CD4-positive, CD25-positive, alpha-beta regulatory T cell (primary cell): ENCODE results near the gene DLAT. TPM values are rescaled to one million over a fixed set of nuclear protein-coding genes. Genes with fewer than 3 reads are reported as not detected.
"Not testable (repeated sequence)": the region's sequence is repeated elsewhere in the genome, so short reads cannot be mapped to it uniquely, and the experiment has no call there.

ENCODE experiments used
- ATAC-seq, 2 donors: fragments of 150-1000 bp; cut with Tn5 transposase; one replicate each; pipeline ENCODE4 v1.10.0; 2021; ENCODE audit warnings: low read depth in 2 of 2, moderate number of reproducible peaks in 2 of 2, moderate library complexity in 1 of 2
- DNase-seq, 3 donors: peaks; one replicate each; pipeline versions ENCODE4 v3.0.0 to v3.0.0-alpha.2; 2012 to 2022; ENCODE audit warnings: mixed read lengths in 1 of 3
- H3K27ac ChIP-seq: one replicate; pipeline ENCODE4 v1.7.0; 2013; ENCODE audit warnings: mild to moderate bottlenecking, low read length; ENCODE audit not compliant: insufficient read depth, poor library complexity, severe bottlenecking
- H3K27me3 ChIP-seq: one replicate; pipeline ENCODE4 v1.7.0; 2013; ENCODE audit warnings: low read length; ENCODE audit not compliant: control insufficient read depth, insufficient read depth
- H3K36me3 ChIP-seq: one replicate; pipeline ENCODE4 v1.7.0; 2013; ENCODE audit warnings: mild to moderate bottlenecking, low read length, moderate library complexity; ENCODE audit not compliant: control insufficient read depth, insufficient read depth
- H3K4me1 ChIP-seq: 2 replicates; pipeline ENCODE4 v1.7.0; 2013; ENCODE audit warnings: mild to moderate bottlenecking, low read length; ENCODE audit not compliant: insufficient read depth, control insufficient read depth, poor library complexity, severe bottlenecking
- H3K4me3 ChIP-seq: one replicate; pipeline ENCODE4 v1.7.0; 2013; ENCODE audit warnings: low read depth, mild to moderate bottlenecking, low read length, moderate library complexity
- H3K9me3 ChIP-seq, 2 experiments: 1 replicate in 1 of 2; 2 replicates in 1 of 2; pipeline ENCODE4 v1.7.0; 2013; ENCODE audit warnings: low read length in 2 of 2, mild to moderate bottlenecking in 1 of 2, moderate library complexity in 1 of 2; ENCODE audit not compliant: control insufficient read depth in 2 of 2
- H3K27ac Mint-ChIP-seq, 3 donors: one replicate each; pipeline ENCODE4 v1.8.0; 2020 to 2022; ENCODE audit warnings: mild to moderate bottlenecking in 3 of 3, mixed read lengths in 3 of 3, moderate library complexity in 2 of 3
- H3K27me3 Mint-ChIP-seq: one replicate; pipeline ENCODE4 v1.8.0; 2022; ENCODE audit warnings: mild to moderate bottlenecking, mixed read lengths
- H3K36me3 Mint-ChIP-seq: one replicate; pipeline ENCODE4 v1.8.0; 2020; ENCODE audit warnings: mixed read lengths
- H3K4me1 Mint-ChIP-seq, 4 donors: one replicate each; pipeline ENCODE4 v1.8.0; 2020 to 2022; ENCODE audit warnings: mixed read lengths in 4 of 4, mild to moderate bottlenecking in 1 of 4
- H3K4me3 Mint-ChIP-seq, 4 donors: one replicate each; pipeline ENCODE4 v1.8.0; 2020 to 2022; ENCODE audit warnings: mild to moderate bottlenecking in 4 of 4, mixed read lengths in 4 of 4, moderate library complexity in 3 of 4
- H3K9me3 Mint-ChIP-seq, 7 donors: one replicate each; pipeline ENCODE4 v1.8.0; 2020 to 2022; ENCODE audit warnings: mixed read lengths in 7 of 7, mild to moderate bottlenecking in 3 of 7, moderate library complexity in 2 of 7
- polyA plus RNA-seq, 4 donors: library from polyadenylated mRNA; unstranded; fragments of 300-500 nt; fragmentation: Illumina TruSeq; gene quantifications; one replicate each; pipeline ENCODE4 v1.2.3, GENCODE V29; 2021
- total RNA-seq: library from RNA; stranded (reverse); gene quantifications from one replicate; pipeline ENCODE4 v1.2.3, GENCODE V29; 2022

Gene DLAT
- total and polyA plus RNA-seq, 5 donors from 2014 or later: 16.3 to 26.8 (median 23.0) TPM

- H3K9me3 Mint-ChIP-seq: no peaks in the 10 kb centered on the region
- H3K27ac Mint-ChIP-seq: no peak overlapping the region
- peaks cover 3 to 7% (median 5%) of the 10 kb centered on the region in 4 donors for H3K4me1 Mint-ChIP-seq
- Histone ChIP-seq H3K36me3 (no peaks in the 10 kb centered on the region), H3K27me3 (no peaks in the 10 kb centered on the region), H3K4me1 (peaks cover 4% of the 10 kb centered on the region), H3K9me3 (no peaks in the 10 kb centered on the region), H3K4me3 (no peak overlapping the region), H3K27ac (no peak overlapping the region)
- H3K27me3 Mint-ChIP-seq: no peaks in the 10 kb centered on the region
- H3K36me3 Mint-ChIP-seq: peaks cover 9% of the 10 kb centered on the region
- ATAC-seq (no peak), DNase-seq (no peak)
- H3K4me3 Mint-ChIP-seq: no peak overlapping the region
These were observed 29.1 kb upstream of the DLAT start for GRCh38 chr11:111996129-111996528.

DNA sequence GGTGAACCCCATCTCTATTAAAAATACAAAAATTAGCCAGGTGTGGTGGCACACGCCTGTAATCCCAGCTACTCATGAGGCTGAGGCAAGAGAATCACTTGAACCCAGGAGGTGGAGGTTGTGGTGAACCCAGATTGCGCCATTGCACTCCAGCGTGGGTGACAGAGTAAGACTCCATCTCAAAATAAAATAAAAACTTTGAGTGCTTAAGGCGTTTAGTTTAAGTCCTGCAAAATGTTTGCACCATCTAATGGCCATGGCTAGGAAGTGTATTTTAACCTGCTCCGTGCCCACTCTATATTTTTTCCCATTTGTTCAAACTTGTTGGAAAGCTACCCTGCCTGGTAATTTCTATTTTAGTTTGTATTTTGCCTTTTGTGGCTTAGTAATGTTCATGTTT, 28.5 kb upstream of the DLAT start:
- not testable (repeated sequence) for H3K36me3 ChIP-seq, ATAC-seq, H3K4me3 Mint-ChIP-seq, H3K27me3 ChIP-seq, H3K27ac Mint-ChIP-seq, H3K4me3 ChIP-seq, H3K9me3 ChIP-seq, H3K27ac ChIP-seq, H3K4me1 ChIP-seq, H3K27me3 Mint-ChIP-seq, H3K36me3 Mint-ChIP-seq, DNase-seq, H3K9me3 Mint-ChIP-seq, H3K4me1 Mint-ChIP-seq

GRCh38 chr11:111999111-111999510, 26.1 kb upstream of the DLAT start:
- no peak for DNase-seq
- ATAC-seq: no peak
- no peaks in the 10 kb centered on the region for H3K36me3 Mint-ChIP-seq

GRCh38 chr11:112000703-112001102, 24.5 kb upstream of the DLAT start:
- Histone ChIP-seq H3K4me1 (peaks cover 4% of the 10 kb centered on the region), H3K4me3 (no peak overlapping the region), H3K9me3 (no peaks in the 10 kb centered on the region), H3K27me3 (no peaks in the 10 kb centered on the region), H3K36me3 (no peaks in the 10 kb centered on the region), H3K27ac (no peak overlapping the region)
- peaks cover 3 to 7% (median 5%) of the 10 kb centered on the region in 4 donors for H3K4me1 Mint-ChIP-seq
- no peaks in the 10 kb centered on the region for H3K36me3 Mint-ChIP-seq
- H3K27me3 Mint-ChIP-seq: no peaks in the 10 kb centered on the region
- H3K9me3 Mint-ChIP-seq: no peaks in the 10 kb centered on the region
- no peak for ATAC-seq
- no peak for DNase-seq
- H3K27ac Mint-ChIP-seq: no peak overlapping the region
- no peak overlapping the region for H3K4me3 Mint-ChIP-seq

More at GRCh38 chr11:111999111-111999510, 26.1 kb upstream of the DLAT start:
- H3K27ac ChIP-seq: no peak overlapping the region
- Mint-ChIP-seq H3K27ac (no peak overlapping the region), H3K9me3 (no peaks in the 10 kb centered on the region), H3K27me3 (no peaks in the 10 kb centered on the region), H3K4me3 (no peak overlapping the region), H3K4me1 (peaks cover 3 to 7% (median 5%) of the 10 kb centered on the region in 4 donors)
- H3K36me3 ChIP-seq: no peaks in the 10 kb centered on the region
- H3K9me3 ChIP-seq: no peaks in the 10 kb centered on the region
- no peak overlapping the region for H3K4me3 ChIP-seq
- H3K4me1 ChIP-seq: peaks cover 4% of the 10 kb centered on the region
- H3K27me3 ChIP-seq: no peaks in the 10 kb centered on the region

- no peak for DNase-seq
- H3K27ac ChIP-seq: no peak overlapping the region
- H3K27ac Mint-ChIP-seq: no peak overlapping the region
- peaks cover 0 to 3% (median 0%) of the 10 kb centered on the region in 7 donors for H3K9me3 Mint-ChIP-seq
- H3K4me1 Mint-ChIP-seq: peaks cover 3 to 5% (median 4%) of the 10 kb centered on the region in 4 donors
- H3K4me3 Mint-ChIP-seq: no peak overlapping the region
- no peaks in the 10 kb centered on the region for H3K9me3 ChIP-seq
- no peak for ATAC-seq
- no peaks in the 10 kb centered on the region for H3K4me1 ChIP-seq
- H3K36me3 ChIP-seq: no peaks in the 10 kb centered on the region
- no peaks in the 10 kb centered on the region for H3K36me3 Mint-ChIP-seq
- no peaks in the 10 kb centered on the region for H3K27me3 ChIP-seq
- H3K4me3 ChIP-seq: no peak overlapping the region
- peaks cover 6% of the 10 kb centered on the region for H3K27me3 Mint-ChIP-seq
These were observed 22.6 kb upstream of the DLAT start for GRCh38 chr11:112002491-112003216.

- Histone ChIP-seq H3K4me3 (no peak overlapping the region), H3K9me3 (no peaks in the 10 kb centered on the region), H3K27me3 (no peaks in the 10 kb centered on the region), H3K27ac (no peak overlapping the region), H3K4me1 (no peaks in the 10 kb centered on the region), H3K36me3 (no peaks in the 10 kb centered on the region)
- H3K4me1 Mint-ChIP-seq: no peaks in the 10 kb centered on the region
- H3K4me3 Mint-ChIP-seq: no peak overlapping the region
- DNase-seq (peak in 1 of 3 donors; percentile 47), ATAC-seq (peak; percentile 44 to 58)
- H3K27me3 Mint-ChIP-seq: peaks cover 16% of the 10 kb centered on the region
- peaks cover 0 to 5% (median 0%) of the 10 kb centered on the region in 7 donors for H3K9me3 Mint-ChIP-seq
- H3K36me3 Mint-ChIP-seq: no peaks in the 10 kb centered on the region
- H3K27ac Mint-ChIP-seq: no peak overlapping the region
These were observed 20.8 kb upstream of the DLAT start for GRCh38 chr11:112004389-112004788.

GRCh38 chr11:112005422-112006094, 19.6 kb upstream of the DLAT start:
- H3K4me1 ChIP-seq: no peaks in the 10 kb centered on the region
- H3K4me3 ChIP-seq: no peak overlapping the region
- H3K36me3 ChIP-seq: no peaks in the 10 kb centered on the region
- Mint-ChIP-seq H3K4me1 (no peaks in the 10 kb centered on the region), H3K36me3 (no peaks in the 10 kb centered on the region), H3K27me3 (peaks cover 21% of the 10 kb centered on the region), H3K4me3 (no peak overlapping the region), H3K27ac (no peak overlapping the region), H3K9me3 (peaks cover 0 to 5% (median 0%) of the 10 kb centered on the region in 7 donors)
- no peaks in the 10 kb centered on the region for H3K27me3 ChIP-seq
- H3K27ac ChIP-seq: no peak overlapping the region
- ATAC-seq (no peak), DNase-seq (no peak)
- H3K9me3 ChIP-seq: no peaks in the 10 kb centered on the region

- not testable (repeated sequence) for H3K4me1 ChIP-seq, H3K36me3 ChIP-seq, H3K4me3 ChIP-seq, H3K27ac ChIP-seq, H3K27me3 ChIP-seq, H3K9me3 Mint-ChIP-seq, ATAC-seq, H3K27ac Mint-ChIP-seq, DNase-seq, H3K4me3 Mint-ChIP-seq, H3K36me3 Mint-ChIP-seq, H3K9me3 ChIP-seq, H3K4me1 Mint-ChIP-seq
- peaks cover 21% of the 10 kb centered on the region for H3K27me3 Mint-ChIP-seq
These were observed 19.1 kb upstream of the DLAT start for GRCh38 chr11:112006095-112006441.
